Measurements from ENCODE around the gene NYAP1.
"Not testable (repeated sequence)": the region's sequence is repeated elsewhere in the genome, so short reads cannot be mapped to it uniquely, and the experiment has no call there.

Gene NYAP1

GRCh38 chr7:100504887-100505611 lies 21.3 kb downstream of the NYAP1 start:
- Mint-ChIP-seq H3K9me3 (no peaks in the 10 kb centered on the region), H3K27ac (no peak overlapping the region), H3K4me1 (ENCODE audit: low read depth) (peaks cover 2% of the 10 kb centered on the region), H3K27me3 (ENCODE audit: low read depth) (peaks cover 8% of the 10 kb centered on the region), H3K4me3 (no peak overlapping the region), H3K36me3 (ENCODE audit: low read depth) (no peaks in the 10 kb centered on the region)

GRCh38 chr7:100506356-100506923 lies 22.7 kb downstream of the NYAP1 start:
- H3K27me3 Mint-ChIP-seq (ENCODE audit: low read depth) = peaks cover 8% of the 10 kb centered on the region
- H3K9me3 Mint-ChIP-seq = no peaks in the 10 kb centered on the region
- no peak overlapping the region for H3K4me3 Mint-ChIP-seq
- no peaks in the 10 kb centered on the region for H3K36me3 Mint-ChIP-seq (ENCODE audit: low read depth)
- peaks cover 2% of the 10 kb centered on the region for H3K4me1 Mint-ChIP-seq (ENCODE audit: low read depth)
- no peak overlapping the region for H3K27ac Mint-ChIP-seq

- H3K36me3 Mint-ChIP-seq (ENCODE audit: low read depth) = no peaks in the 10 kb centered on the region
- no peaks in the 10 kb centered on the region for H3K9me3 Mint-ChIP-seq
- H3K4me1 Mint-ChIP-seq (ENCODE audit: low read depth) = peaks cover 2% of the 10 kb centered on the region
- no peak overlapping the region for H3K4me3 Mint-ChIP-seq
- no peak overlapping the region for H3K27ac Mint-ChIP-seq
- peaks cover 8% of the 10 kb centered on the region for H3K27me3 Mint-ChIP-seq (ENCODE audit: low read depth)
Observed at GRCh38 chr7:100509231-100509630, 25.5 kb downstream of the NYAP1 start.

GRCh38 chr7:100510437-100511239 lies 26.9 kb downstream of the NYAP1 start:
- H3K4me3 Mint-ChIP-seq = no peak overlapping the region
- H3K36me3 Mint-ChIP-seq (ENCODE audit: low read depth) = no peaks in the 10 kb centered on the region
- H3K27me3 Mint-ChIP-seq (ENCODE audit: low read depth) = peaks cover 8% of the 10 kb centered on the region
- peaks cover 5% of the 10 kb centered on the region for H3K4me1 Mint-ChIP-seq (ENCODE audit: low read depth)
- no peak overlapping the region for H3K27ac Mint-ChIP-seq
- H3K9me3 Mint-ChIP-seq = no peaks in the 10 kb centered on the region

GRCh38 chr7:100513212-100513810 lies 29.6 kb downstream of the NYAP1 start:
- Mint-ChIP-seq H3K4me1 (ENCODE audit: low read depth) (peaks cover 15% of the 10 kb centered on the region), H3K27me3 (ENCODE audit: low read depth) (no peaks in the 10 kb centered on the region), H3K27ac (no peak overlapping the region), H3K4me3 (no peak overlapping the region), H3K9me3 (no peaks in the 10 kb centered on the region), H3K36me3 (ENCODE audit: low read depth) (no peaks in the 10 kb centered on the region)

- no peaks in the 10 kb centered on the region for H3K9me3 Mint-ChIP-seq
- H3K4me3 Mint-ChIP-seq = no peak overlapping the region
- H3K4me1 Mint-ChIP-seq (ENCODE audit: low read depth) = peaks cover 15% of the 10 kb centered on the region
- no peak overlapping the region for H3K27ac Mint-ChIP-seq
- H3K36me3 Mint-ChIP-seq (ENCODE audit: low read depth) = no peaks in the 10 kb centered on the region
- no peaks in the 10 kb centered on the region for H3K27me3 Mint-ChIP-seq (ENCODE audit: low read depth)
Observed at GRCh38 chr7:100515072-100515532, 31.4 kb downstream of the NYAP1 start.

- Mint-ChIP-seq H3K4me3 (peak overlapping the region; percentile 1), H3K4me1 (ENCODE audit: low read depth) (peaks cover 15% of the 10 kb centered on the region), H3K9me3 (no peaks in the 10 kb centered on the region), H3K27ac (no peak overlapping the region), H3K36me3 (ENCODE audit: low read depth) (no peaks in the 10 kb centered on the region), H3K27me3 (ENCODE audit: low read depth) (no peaks in the 10 kb centered on the region)
Observed at GRCh38 chr7:100516135-100516812, 32.5 kb downstream of the NYAP1 start.

GRCh38 chr7:100517305-100517704 lies 33.6 kb downstream of the NYAP1 start:
- Mint-ChIP-seq H3K36me3 (ENCODE audit: low read depth) (no peaks in the 10 kb centered on the region), H3K9me3 (no peaks in the 10 kb centered on the region), H3K4me1 (ENCODE audit: low read depth) (peaks cover 15% of the 10 kb centered on the region), H3K27ac (no peak overlapping the region), H3K27me3 (ENCODE audit: low read depth) (no peaks in the 10 kb centered on the region), H3K4me3 (no peak overlapping the region)

- no peaks in the 10 kb centered on the region for H3K9me3 Mint-ChIP-seq
- no peak overlapping the region for H3K27ac Mint-ChIP-seq
- H3K36me3 Mint-ChIP-seq (ENCODE audit: low read depth) = no peaks in the 10 kb centered on the region
- H3K27me3 Mint-ChIP-seq (ENCODE audit: low read depth) = no peaks in the 10 kb centered on the region
- H3K4me3 Mint-ChIP-seq = no peak overlapping the region
- peaks cover 15% of the 10 kb centered on the region for H3K4me1 Mint-ChIP-seq (ENCODE audit: low read depth)
Observed at GRCh38 chr7:100519580-100519979, 35.9 kb downstream of the NYAP1 start.

GRCh38 chr7:100520138-100520537 lies 36.4 kb downstream of the NYAP1 start:
- Mint-ChIP-seq H3K4me1 (ENCODE audit: low read depth) (peaks cover 15% of the 10 kb centered on the region), H3K27me3 (ENCODE audit: low read depth) (no peaks in the 10 kb centered on the region), H3K27ac (no peak overlapping the region), H3K9me3 (no peaks in the 10 kb centered on the region), H3K36me3 (ENCODE audit: low read depth) (no peaks in the 10 kb centered on the region), H3K4me3 (no peak overlapping the region)

- H3K9me3 Mint-ChIP-seq = no peaks in the 10 kb centered on the region
- H3K4me3 Mint-ChIP-seq = no peak overlapping the region
- H3K4me1 Mint-ChIP-seq (ENCODE audit: low read depth) = peaks cover 8% of the 10 kb centered on the region
- no peaks in the 10 kb centered on the region for H3K27me3 Mint-ChIP-seq (ENCODE audit: low read depth)
- H3K36me3 Mint-ChIP-seq (ENCODE audit: low read depth) = no peaks in the 10 kb centered on the region
- no peak overlapping the region for H3K27ac Mint-ChIP-seq
Observed at GRCh38 chr7:100521076-100521475, 37.3 kb downstream of the NYAP1 start.

- H3K9me3 Mint-ChIP-seq; H3K27me3 Mint-ChIP-seq (ENCODE audit: low read depth); H3K27ac Mint-ChIP-seq; H3K4me3 Mint-ChIP-seq; H3K4me1 Mint-ChIP-seq (ENCODE audit: low read depth); H3K36me3 Mint-ChIP-seq (ENCODE audit: low read depth): not testable (repeated sequence)
Observed at GRCh38 chr7:100521909-100522593, 38.3 kb downstream of the NYAP1 start.

- H3K4me1 Mint-ChIP-seq (ENCODE audit: low read depth); H3K27me3 Mint-ChIP-seq (ENCODE audit: low read depth); H3K27ac Mint-ChIP-seq; H3K9me3 Mint-ChIP-seq; H3K36me3 Mint-ChIP-seq (ENCODE audit: low read depth); H3K4me3 Mint-ChIP-seq: not testable (repeated sequence)
Observed at GRCh38 chr7:100523192-100523591, 39.5 kb downstream of the NYAP1 start.

Data from T-helper 1 cell treated with Interleukin-12 subunit alpha and Interleukin-12 subunit beta and Interleukin-4 antibody, amounts not matched to agents 30 μg/mL and 1 μg/mL, for 36 hours (primary cell).